Measurements from ENCODE around the gene KASH5. TPM values are rescaled to one million over a fixed set of nuclear protein-coding genes. Genes with fewer than 3 reads are reported as not detected.

KASH5 gene
- total RNA-seq: not detected

DNA sequence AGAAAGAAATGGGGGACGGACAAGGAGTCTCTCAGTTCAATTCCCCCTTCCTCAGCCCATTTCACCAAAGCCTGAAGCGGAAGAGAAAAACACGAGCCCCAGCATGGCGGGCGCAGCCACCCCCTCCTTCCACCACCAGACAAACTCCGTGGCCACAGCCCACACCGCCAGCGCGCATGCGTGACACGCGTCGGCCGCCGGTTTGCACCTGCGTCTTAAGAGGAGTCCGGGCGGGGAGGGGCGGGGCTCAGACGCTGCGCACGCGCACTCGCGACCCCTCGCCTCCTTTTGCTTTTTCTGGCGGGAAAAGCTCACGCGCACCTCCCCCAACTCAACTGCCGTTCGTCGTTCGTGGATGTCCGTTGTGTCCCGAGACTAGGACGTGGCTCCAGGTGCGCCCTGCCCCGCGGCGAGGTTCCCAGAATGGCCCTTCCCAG, at the start of gene KASH5:
Gene KASH5 (plus strand): TSS at position 314 of the 437 bp plus-strand sequence. CDS start 2,635 bp downstream, outside the sequence.
- FAIRE-seq: no peak
- peak; percentile 40 to 65 for DNase-seq (ENCODE audit: low spot score in 2 of 2)

GRCh38 chr19:49338691-49339300, 49.3 kb upstream of the KASH5 start:
- DNase-seq (ENCODE audit: low spot score in 2 of 2) (peak in 1 of 2 donors; percentile 67), FAIRE-seq (no peak)

GRCh38 chr19:49339301-49340068, 48.6 kb upstream of the KASH5 start:
- peak; percentile 82 to 97 for DNase-seq (ENCODE audit: low spot score in 2 of 2)
- no peak for FAIRE-seq

GRCh38 chr19:49340069-49340864, 47.8 kb upstream of the KASH5 start:
- DNase-seq (ENCODE audit: low spot score in 2 of 2) (peak in 1 of 2 donors; percentile 74), FAIRE-seq (no peak)

GRCh38 chr19:49340865-49341718, 47.0 kb upstream of the KASH5 start:
- FAIRE-seq: no peak
- DNase-seq (ENCODE audit: low spot score in 2 of 2): no peak

- FAIRE-seq (no peak), DNase-seq (ENCODE audit: low spot score in 2 of 2) (no peak)
Measured at GRCh38 chr19:49342291-49342721, 45.7 kb upstream of the KASH5 start.

- DNase-seq (ENCODE audit: low spot score in 2 of 2) (no peak), FAIRE-seq (no peak)
Measured at GRCh38 chr19:49343123-49343522, 44.9 kb upstream of the KASH5 start.

- DNase-seq (ENCODE audit: low spot score in 2 of 2): no peak
- FAIRE-seq: no peak
Measured at GRCh38 chr19:49344505-49345423, 43.3 kb upstream of the KASH5 start.

- FAIRE-seq (no peak), DNase-seq (ENCODE audit: low spot score in 2 of 2) (no peak)
Measured at GRCh38 chr19:49347191-49347590, 40.9 kb upstream of the KASH5 start.

- FAIRE-seq (no peak), DNase-seq (ENCODE audit: low spot score in 2 of 2) (peak in 1 of 2 donors; percentile 51)
Measured at GRCh38 chr19:49347835-49348234, 40.2 kb upstream of the KASH5 start.

GRCh38 chr19:49348305-49349189, 39.5 kb upstream of the KASH5 start:
- no peak for DNase-seq (ENCODE audit: low spot score in 2 of 2)
- FAIRE-seq: no peak

GRCh38 chr19:49349567-49349966, 38.5 kb upstream of the KASH5 start:
- FAIRE-seq: no peak
- no peak for DNase-seq (ENCODE audit: low spot score in 2 of 2)

DNA sequence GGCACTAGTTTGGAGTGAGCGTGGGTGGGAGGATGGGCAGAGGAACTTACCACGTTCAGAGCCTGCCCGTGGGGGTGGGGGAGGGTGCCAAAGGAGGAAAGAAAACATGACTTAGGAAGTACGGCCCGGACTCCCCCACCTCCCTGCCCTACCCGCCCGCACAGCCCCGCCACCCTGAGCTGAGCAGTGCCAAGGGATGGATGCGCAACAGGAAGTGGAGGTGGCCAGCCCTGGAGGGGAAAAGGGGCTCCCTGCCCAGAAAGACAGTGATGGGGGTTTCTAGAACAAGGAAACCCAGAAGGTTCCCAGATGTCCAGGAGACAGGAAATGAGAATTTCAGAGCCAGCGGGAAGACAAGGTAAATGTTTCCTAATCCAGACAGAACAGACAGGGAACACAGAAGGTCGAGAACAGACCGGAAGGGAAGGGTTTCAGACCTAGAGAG, 32.1 kb upstream of the KASH5 start:
- no peak for FAIRE-seq
- DNase-seq (ENCODE audit: low spot score in 2 of 2): no peak

DNA sequence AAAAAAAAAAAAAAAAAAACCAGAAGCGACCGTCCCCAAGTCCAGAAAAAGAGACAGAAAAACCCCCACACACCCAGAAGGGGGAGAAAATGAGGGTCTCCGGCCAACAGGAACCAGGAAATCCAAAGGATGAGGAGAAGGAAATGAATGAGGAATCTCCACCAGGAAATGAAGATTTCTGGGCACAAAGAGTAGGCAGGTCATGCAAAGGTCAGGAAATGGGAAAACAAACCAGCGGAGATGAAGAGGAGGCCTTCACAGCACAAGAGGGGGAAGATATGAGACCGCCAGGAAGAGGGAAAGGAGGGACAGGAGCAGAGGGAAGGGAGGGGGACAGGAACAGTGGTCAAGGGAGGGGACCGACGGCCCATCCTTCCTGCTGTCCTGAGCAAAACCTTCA, 31.7 kb upstream of the KASH5 start:
- DNase-seq (ENCODE audit: low spot score in 2 of 2) (no peak), FAIRE-seq (no peak)

- no peak for FAIRE-seq
- no peak for DNase-seq (ENCODE audit: low spot score in 2 of 2)
Measured at GRCh38 chr19:49357186-49357585, 30.9 kb upstream of the KASH5 start.

- no peak for DNase-seq (ENCODE audit: low spot score in 2 of 2)
- FAIRE-seq: no peak
Measured at GRCh38 chr19:49359851-49360820, 27.9 kb upstream of the KASH5 start.
